NCI-H748 (cell line): ENCODE measurements around the gene INF2.
A peak's percentile ranks its signal among the peaks of the same experiment; 100 is the strongest.

Source experiments
- DNase-seq: peaks from one replicate; lab custom pipeline; 2025; ENCODE audit not compliant: unreplicated experiment; lab: John Stamatoyannopoulos, UW

INF2 gene

GRCh38 chr14:104749111-104749649 is 59.8 kb downstream of the INF2 start:
- no peak for DNase-seq

GRCh38 chr14:104750056-104750752 is 60.8 kb downstream of the INF2 start:
- DNase-seq, result no peak

GRCh38 chr14:104750753-104751057 is 61.3 kb downstream of the INF2 start:
- peak; percentile 20 for DNase-seq

GRCh38 chr14:104751539-104752422 is 62.4 kb downstream of the INF2 start:
- no peak for DNase-seq

DNA sequence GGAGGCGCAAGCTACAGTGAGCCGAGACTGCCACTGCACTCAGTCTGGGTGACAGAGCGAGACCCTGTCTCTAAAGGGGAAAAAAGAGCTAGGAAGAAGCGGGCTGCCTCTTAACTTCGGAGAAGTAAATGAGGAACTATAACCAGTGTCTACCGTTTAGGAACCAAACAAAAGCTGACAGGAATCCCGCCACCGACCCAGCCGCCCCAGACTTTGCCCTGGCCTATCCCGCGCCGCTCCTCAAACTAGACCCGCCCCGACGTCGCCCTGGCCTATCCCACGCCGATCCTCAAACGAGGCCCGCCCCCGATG is 63.0 kb downstream of the INF2 start:
- DNase-seq, result no peak

DNA sequence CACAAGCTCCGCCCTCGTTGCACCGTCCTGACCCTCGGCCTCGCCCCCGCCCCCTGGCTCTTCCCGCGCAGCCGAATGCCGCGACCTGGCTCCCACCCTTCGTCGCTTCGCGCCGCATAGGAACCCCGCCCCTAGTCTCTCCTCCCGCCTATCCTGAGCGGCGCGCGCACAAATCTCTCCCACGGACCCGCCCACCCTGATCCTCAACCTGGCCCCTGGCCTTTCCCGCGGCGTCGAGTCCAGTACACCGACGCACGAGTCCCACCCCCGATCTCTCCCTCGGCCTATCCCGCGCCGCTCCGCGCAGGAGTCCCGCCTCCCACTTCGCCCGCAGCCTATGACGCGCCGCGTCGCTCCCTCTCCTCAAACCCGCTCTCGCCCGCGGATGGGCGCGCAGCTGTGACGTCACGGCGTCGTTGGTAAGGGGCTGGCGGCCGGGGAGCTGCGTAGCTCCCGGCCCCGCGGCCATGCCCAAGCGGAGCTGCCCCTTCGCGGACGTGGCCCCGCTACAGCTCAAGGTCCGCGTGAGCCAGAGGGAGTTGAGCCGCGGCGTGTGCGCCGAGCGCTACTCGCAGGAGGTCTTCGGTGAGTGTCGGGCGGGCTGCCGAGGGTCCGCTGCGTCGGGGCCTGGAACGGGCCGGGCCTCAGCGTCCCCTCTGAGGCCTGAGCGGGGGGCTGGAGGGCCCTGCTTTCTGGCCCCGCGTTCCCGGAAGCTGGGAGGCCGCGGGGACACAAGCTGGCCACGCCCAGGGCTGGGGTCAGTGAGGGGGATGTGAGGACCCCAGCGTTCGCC is 63.5 kb downstream of the INF2 start, which contains the start of gene SIVA1:
Gene SIVA1, plus strand, starts transcription at position 413 of the 793 bp plus-strand sequence. Its CDS starts 55 bp downstream, at position 468.
- peak; percentile 100 for DNase-seq

GRCh38 chr14:104753528-104754212 is 64.3 kb downstream of the INF2 start:
- no peak for DNase-seq

GRCh38 chr14:104754213-104754851 is 64.9 kb downstream of the INF2 start:
- DNase-seq, result no peak

- no peak for DNase-seq
Measured at GRCh38 chr14:104755621-104756020, 66.2 kb downstream of the INF2 start.

- DNase-seq, result no peak
Measured at GRCh38 chr14:104756477-104757237, 67.2 kb downstream of the INF2 start.

DNA sequence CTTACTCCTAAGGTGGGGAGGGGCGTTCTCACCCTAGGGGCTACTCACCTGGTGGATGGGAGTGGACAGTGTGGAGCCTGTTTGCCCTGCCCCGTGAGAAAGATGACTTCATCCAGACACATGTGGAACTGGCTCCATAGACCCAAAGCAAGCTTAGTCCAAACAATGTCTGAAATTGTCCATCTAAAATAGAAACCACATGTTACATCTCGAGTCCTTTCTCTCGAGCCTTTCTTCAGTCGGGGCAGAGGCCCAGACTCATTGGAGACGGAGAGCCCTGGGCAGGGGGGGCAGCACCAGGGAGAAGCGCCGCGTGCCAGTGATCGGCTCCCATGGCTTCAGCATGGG is 67.8 kb downstream of the INF2 start:
- DNase-seq, result no peak

DNA sequence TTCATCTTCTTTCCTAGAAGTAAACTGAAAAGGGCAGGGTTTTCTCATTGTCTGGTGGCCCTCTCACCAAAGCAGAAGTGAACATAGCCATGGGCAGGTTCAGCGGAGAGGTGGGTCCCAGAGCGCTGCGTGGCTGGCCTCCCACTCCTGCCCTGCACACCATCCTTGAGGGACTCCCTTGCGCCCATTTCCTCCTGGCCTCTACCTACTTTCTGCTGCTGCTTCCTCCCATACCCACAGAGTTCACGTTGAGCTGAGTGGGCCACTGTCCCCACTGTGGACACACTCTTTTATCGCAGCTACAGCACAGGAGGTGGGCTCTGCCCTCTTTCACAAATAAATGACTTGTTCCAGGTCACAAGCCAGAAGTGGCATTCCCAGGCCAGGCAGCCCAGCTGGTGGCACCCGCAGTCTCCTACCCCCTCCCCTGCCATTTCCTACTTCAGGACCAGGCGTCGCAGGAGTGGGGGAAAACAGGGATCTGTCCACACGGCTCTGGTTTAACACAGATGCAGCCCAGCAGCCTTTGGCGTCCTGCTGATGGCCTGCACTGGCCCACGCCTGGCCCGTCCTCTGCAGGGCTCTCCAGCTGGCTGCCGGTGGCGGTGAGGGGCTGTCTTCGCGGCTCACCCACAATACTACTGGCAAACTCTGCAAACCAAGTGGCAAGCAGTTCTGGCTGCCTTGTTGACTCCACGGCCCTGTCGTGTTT is 68.4 kb downstream of the INF2 start:
- DNase-seq, result no peak

DNA sequence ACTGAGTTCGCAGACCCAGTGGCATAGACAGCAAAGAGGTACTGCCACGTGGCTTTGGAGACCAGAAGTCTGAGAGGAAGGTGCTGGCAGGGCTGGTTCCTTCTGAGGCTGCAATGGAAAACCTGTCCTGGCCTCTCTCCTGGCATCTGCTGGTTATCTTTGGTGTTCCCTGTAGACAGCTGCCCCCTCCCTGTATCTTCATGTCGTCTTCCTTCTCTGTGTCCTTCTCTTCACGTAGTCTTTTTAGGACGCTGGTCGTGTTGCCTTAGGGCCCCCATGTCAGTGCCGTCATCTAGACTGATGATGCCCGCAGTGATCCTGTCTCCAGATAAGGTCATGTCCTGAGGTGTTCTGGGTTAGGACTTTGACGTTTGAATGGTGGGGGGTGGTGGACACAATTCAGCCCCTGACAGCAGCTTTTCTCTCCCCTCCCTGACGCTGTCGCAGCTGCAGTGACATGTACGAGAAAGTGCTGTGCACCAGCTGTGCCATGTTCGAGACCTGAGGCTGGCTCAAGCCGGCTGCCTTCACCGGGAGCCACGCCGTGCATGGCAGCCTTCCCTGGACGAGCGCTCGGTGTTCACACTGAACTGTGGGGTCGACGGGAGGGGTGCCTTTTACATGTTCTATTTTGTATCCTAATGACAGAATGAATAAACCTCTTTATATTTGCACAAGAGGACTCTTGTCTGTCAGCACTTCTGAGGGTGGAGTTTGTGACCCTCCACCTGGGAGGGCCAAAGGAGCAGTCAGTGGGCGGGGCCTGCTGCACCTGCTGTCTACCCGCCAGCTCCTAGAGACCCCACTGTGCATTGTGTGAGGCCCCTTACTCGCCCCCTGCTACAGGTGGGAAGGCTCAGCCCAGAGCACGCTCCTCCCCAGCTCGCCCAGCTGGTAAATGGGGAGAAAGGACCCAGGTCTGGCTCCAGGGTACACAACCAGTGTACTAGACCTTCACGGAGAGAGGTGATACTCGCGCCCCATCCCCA is 69.9 kb downstream of the INF2 start:
- peak; percentile 65 for DNase-seq

DNA sequence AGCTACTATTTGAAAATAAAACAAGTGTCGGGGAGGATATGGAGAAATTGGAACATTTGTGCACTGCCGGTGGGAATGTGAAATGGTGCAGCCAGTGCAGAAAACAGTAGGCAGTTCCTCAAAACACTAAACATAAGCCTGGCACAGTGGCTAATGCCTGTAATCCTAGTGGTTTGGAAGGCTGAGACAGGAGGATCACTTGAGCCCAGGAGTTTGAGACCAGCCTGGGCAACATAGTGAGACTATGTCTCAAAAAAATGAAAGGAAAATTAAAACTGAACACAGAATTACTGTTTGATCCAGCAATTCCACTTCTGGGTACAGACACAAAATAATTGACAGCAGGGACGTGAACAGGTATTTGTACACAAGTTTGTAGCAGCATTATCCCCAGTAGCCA is 76.1 kb downstream of the INF2 start:
- no peak for DNase-seq

DNA sequence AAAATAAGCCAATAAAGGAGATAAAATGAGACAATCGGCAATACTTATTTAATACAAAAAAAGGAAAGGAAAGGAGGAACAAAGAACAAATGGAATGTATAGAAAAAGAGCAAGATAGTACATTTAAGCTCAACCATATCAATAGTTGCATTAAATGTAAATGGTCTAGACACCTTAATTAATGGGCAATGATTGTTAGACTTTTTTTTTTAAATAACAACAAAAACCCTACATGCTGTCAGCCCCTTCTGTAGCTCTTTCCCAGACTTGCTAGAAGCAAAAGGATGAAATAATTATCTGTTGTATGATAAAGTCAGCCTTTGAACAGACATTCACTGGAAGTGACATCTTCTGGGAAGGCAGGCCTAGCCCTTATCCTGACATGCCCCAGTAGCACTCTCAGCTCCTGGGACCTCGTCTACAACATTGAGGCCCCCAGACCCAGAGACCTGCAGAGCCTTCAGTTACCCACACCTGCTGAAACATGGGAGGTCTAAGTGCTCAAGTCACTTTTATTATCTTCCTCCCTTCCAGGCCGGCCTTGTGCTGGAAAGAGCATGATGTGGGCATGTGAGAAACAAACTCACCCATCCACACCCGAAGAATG is 76.9 kb downstream of the INF2 start:
- DNase-seq, result no peak

- no peak for DNase-seq
Measured at GRCh38 chr14:104766863-104767633, 77.6 kb downstream of the INF2 start.

DNA sequence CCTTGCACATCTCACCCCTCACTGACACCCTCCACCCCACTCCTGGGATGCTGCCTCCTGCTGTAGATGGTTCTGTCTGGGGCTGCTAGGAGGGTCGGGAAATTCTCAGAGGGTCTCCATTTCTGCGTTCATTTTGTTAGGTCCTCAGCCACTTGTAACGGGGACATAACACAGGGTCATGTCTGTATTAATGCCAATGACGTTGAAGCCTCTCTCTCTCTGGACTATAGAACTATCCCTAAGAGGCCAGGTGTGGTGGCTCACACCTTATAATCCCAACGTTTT is 78.2 kb downstream of the INF2 start:
- no peak for DNase-seq
